Adrenal gland (tissue), 12 donors: ENCODE data around the gene RALGPS1. TPM values are rescaled to one million over a fixed set of nuclear protein-coding genes. Genes with fewer than 3 reads are reported as not detected.

Source experiments
- DNase-seq, 7 donors: peaks; one replicate each; pipeline ENCODE4 v3.0.0-alpha.2; 2019 to 2020
- H3K27ac ChIP-seq, 5 donors: fragments of 200-600 bp; sonication (generic) in 4 of 5; 1 replicate in 3 of 5; 2 replicates in 2 of 5; pipeline versions ENCODE4 v1.5.1 to v1.8.0; 2016 to 2020; ENCODE audit warnings: mild to moderate bottlenecking in 1 of 5
- H3K27me3 ChIP-seq: fragments of 200-600 bp; 2 replicates; pipeline ENCODE4 v1.8.0; 2021
- H3K36me3 ChIP-seq, 2 donors: fragments of 200-600 bp; replicated peaks in 1 of 2; 1 replicate in 1 of 2; 2 replicates in 1 of 2; pipeline versions ENCODE4 v1.5.1 to v1.8.0; 2018 to 2022
- H3K4me1 ChIP-seq, 2 donors: fragments of 200-600 bp; replicated peaks in 1 of 2; 1 replicate in 1 of 2; 2 replicates in 1 of 2; pipeline versions ENCODE4 v1.5.1 to v1.8.0; 2018 to 2021
- H3K4me3 ChIP-seq, 4 donors: fragments of 200-600 bp; sonication (generic) in 3 of 4; one replicate each; pipeline ENCODE4 v1.5.1; 2016 to 2018
- H3K9me3 ChIP-seq, 3 donors: fragments of 200-600 bp; sonication (generic) in 1 of 3; replicated peaks in 1 of 3; 1 replicate in 2 of 3; 2 replicates in 1 of 3; pipeline versions ENCODE4 v1.5.1 to v1.8.0; 2016 to 2021
- CTCF ChIP-seq, 6 experiments: fragments of 450-650 bp in 4 of 6; fragments of 200-600 bp in 2 of 6; sonication (generic) in 1 of 6; IDR thresholded peaks; 1 replicate in 5 of 6; 2 replicates in 1 of 6; pipeline versions ENCODE4 v1.5.1 to v1.8.0; 2016 to 2021; ENCODE audit warnings: antibody characterized with exemption in 6 of 6, mild to moderate bottlenecking in 2 of 6, moderate library complexity in 1 of 6
- POLR2A ChIP-seq, 2 donors: fragments of 450-650 bp; IDR thresholded peaks; one replicate each; pipeline ENCODE4 v1.6.1; 2017; ENCODE audit warnings: antibody characterized with exemption in 2 of 2, mild to moderate bottlenecking in 2 of 2, moderate library complexity in 1 of 2
- WGBS, 4 donors: extraction: QIAGEN DNeasy Blood & Tissue Kit in 2 of 4; methylation state at CpG; one replicate each; pipeline versions ENCODE4 v1.1.5 to v1.1.7; 2013 to 2017; 5-methylcytosine and 5-hydroxymethylcytosine counted together
- intact Hi-C, 2 donors: fragments of 100-400 bp; cut with DNase I; formaldehyde crosslinking; loops; one replicate each; pipeline versions ENCODE4 v1.14.1 to v1.15.0; 2022 to 2023
- polyA plus RNA-seq, 3 donors: library from polyadenylated mRNA; stranded (reverse); fragments of 200-250 nt in 2 of 3; fragments of 350-450 nt in 1 of 3; fragmentation: Illumina TruSeq in 1 of 3; extraction: RNeasy Lipid Tissue Mini Kit (QIAGEN cat#74804) in 1 of 3; gene quantifications; one replicate each; pipeline ENCODE4 v1.2.3, GENCODE V29; 2013 to 2014
- total RNA-seq, 9 donors: library from RNA; depleted of rRNA in 4 of 9; stranded (reverse); fragments of >200 nt in 4 of 9; fragments of 120-200 nt in 1 of 9; fragmentation: NEBNext Ultra II Directional in 1 of 9; extraction: Animal tissue kit (Norgen Biotek cat#: 25700) in 1 of 9; gene quantifications; one replicate each; pipeline versions ENCODE4 v1.1.0 to v1.2.4, GENCODE V29; 2013 to 2023
- donor health status: healthy with polysubstance abuse.
- donor health status: Bipolar disorder and iron deficiency.
- donor health status: DM: yes; HTN: yes; CAD: no.
- donor health status: DM: no; HTN: no; CAD: no.
- donor health status: DM: no; HTN: no; CAD: no.
- donor health status: DM: yes; HTN: yes; CAD: no.

Gene RALGPS1
- total and polyA plus RNA-seq, 12 donors: 2.8 to 9.9 (median 5.1) TPM

- intact Hi-C loops: no loop called here
- Histone ChIP-seq H3K27me3 (no peaks in the 10 kb centered on the region), H3K4me1 (no peaks in the 10 kb centered on the region), H3K9me3 (no peaks in the 10 kb centered on the region), H3K27ac (no peak overlapping the region), H3K36me3 (no peaks in the 10 kb centered on the region), H3K4me3 (no peak overlapping the region)
- 88 to 96% (median 93%) methylated on average over 4 of the region's 4 CpGs for WGBS, 4 donors
- no peak for DNase-seq
- no peak for TF ChIP-seq CTCF (IDR thresholded peaks at IDR 0.05)
- TF ChIP-seq POLR2A (IDR thresholded peaks at IDR 0.05): no peak
These were observed 338.1 kb downstream of the RALGPS1 start for GRCh38 chr9:127252410-127253318.

- Histone ChIP-seq H3K4me3 (no peak overlapping the region), H3K9me3 (no peaks in the 10 kb centered on the region), H3K4me1 (no peaks in the 10 kb centered on the region), H3K27me3 (no peaks in the 10 kb centered on the region), H3K27ac (no peak overlapping the region), H3K36me3 (no peaks in the 10 kb centered on the region)
- no peak for TF ChIP-seq CTCF (IDR thresholded peaks at IDR 0.05)
- no peak for TF ChIP-seq POLR2A (IDR thresholded peaks at IDR 0.05)
- intact Hi-C loops: no loop called here
- WGBS, 4 donors: 94 to 99% (median 97%) methylated on average over 2 of the region's 2 CpGs
- DNase-seq: no peak
These were observed 338.9 kb downstream of the RALGPS1 start for GRCh38 chr9:127253446-127253845.

- no peak for DNase-seq
- TF ChIP-seq CTCF (IDR thresholded peaks at IDR 0.05): no peak
- no peak for TF ChIP-seq POLR2A (IDR thresholded peaks at IDR 0.05)
- Histone ChIP-seq H3K27ac (no peak overlapping the region), H3K4me1 (no peaks in the 10 kb centered on the region), H3K27me3 (no peaks in the 10 kb centered on the region), H3K36me3 (no peaks in the 10 kb centered on the region), H3K4me3 (no peak overlapping the region), H3K9me3 (no peaks in the 10 kb centered on the region)
- intact Hi-C loops: no loop called here
These were observed 341.1 kb downstream of the RALGPS1 start for GRCh38 chr9:127255692-127256091.

- intact Hi-C loops: no loop called here
- no peak overlapping the region for H3K27ac ChIP-seq
- TF ChIP-seq POLR2A (IDR thresholded peaks at IDR 0.05) (no peak), CTCF (IDR thresholded peaks at IDR 0.05) (no peak)
- WGBS, 4 donors: 92 to 94% (median 93%) methylated on average over 5 of the region's 5 CpGs
- no peaks in the 10 kb centered on the region for H3K36me3 ChIP-seq
- no peak for DNase-seq
- no peaks in the 10 kb centered on the region for H3K4me1 ChIP-seq
- H3K9me3 ChIP-seq: no peaks in the 10 kb centered on the region
- H3K27me3 ChIP-seq: no peaks in the 10 kb centered on the region
- H3K4me3 ChIP-seq: no peak overlapping the region
These were observed 341.7 kb downstream of the RALGPS1 start for GRCh38 chr9:127256324-127256723.
